ENCODE results near the gene ADGRA1. TPM values are rescaled to one million over a fixed set of nuclear protein-coding genes. Genes with fewer than 3 reads are reported as not detected.

ADGRA1 gene
- total and polyA plus RNA-seq, 2 donors (not counting 3 experiments of a cell fraction or from before 2014, with no cell fraction given) = not detected

DNA sequence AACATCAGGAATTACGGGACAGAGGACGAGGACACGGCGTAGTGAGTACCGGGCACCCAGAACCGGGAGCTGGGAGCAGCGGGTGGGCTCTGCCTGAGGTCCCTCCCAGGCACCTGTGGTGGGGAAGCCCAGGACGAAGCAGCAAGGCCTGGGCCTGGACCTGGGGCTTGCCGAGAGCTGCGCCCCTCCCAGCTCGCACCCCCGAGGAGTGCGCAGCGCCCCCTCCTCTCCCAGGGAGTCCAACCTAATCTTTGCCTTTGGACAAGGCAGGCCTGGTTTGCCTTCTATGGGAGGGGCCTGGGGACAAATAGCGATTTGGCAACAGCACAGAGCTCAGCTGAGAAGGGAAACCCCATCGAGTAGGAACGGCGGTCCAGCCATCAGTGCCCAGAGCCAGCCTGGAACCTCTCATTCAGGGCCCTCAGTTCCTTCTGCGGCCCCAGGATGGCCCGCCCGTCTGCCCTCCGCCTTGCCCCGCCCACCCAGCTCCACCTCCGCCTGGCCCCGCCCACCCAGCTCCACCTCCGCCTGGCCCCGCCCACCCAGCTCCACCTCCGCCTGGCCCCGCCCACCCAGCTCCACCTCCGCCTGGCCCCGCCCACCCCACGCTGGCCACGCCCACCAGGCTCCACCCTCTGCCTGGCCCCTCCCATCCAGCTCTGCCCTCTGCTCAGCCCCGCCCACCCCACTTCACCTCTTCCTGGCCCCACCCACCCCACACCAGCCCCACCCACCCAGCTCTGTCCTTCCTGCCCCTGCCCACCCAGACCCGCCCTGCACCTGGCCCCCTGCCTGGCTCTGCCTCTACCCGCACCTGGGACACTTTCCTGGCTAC is 39.8 kb downstream of the ADGRA1 start:
- no peak for TF ChIP-seq POLR2A (IDR thresholded peaks at IDR 0.05; ENCODE audit: low read depth, low read length)
- TF ChIP-seq GATA2 (IDR thresholded peaks at IDR 0.05; ENCODE audit: insufficient read depth, insufficient read length, low read depth, low read length) = no peak
- TF ChIP-seq JUN (IDR thresholded peaks at IDR 0.05; ENCODE audit: borderline replicate concordance, insufficient read depth, insufficient read length, low read depth) = no peak
- TF ChIP-seq, protein P1, sequence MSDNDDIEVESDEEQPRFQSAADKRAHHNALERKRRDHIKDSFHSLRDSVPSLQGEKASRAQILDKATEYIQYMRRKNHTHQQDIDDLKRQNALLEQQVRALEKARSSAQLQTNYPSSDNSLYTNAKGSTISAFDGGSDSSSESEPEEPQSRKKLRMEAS (IDR thresholded peaks at IDR 0.05; ENCODE audit: insufficient read depth, insufficient read length) = no peak
- no peak for TF ChIP-seq POLR2AphosphoS5 (IDR thresholded peaks at IDR 0.05; ENCODE audit: insufficient read depth, low read depth, low read length)
- TF ChIP-seq MYC (IDR thresholded peaks at IDR 0.05; ENCODE audit: low read depth, low read length) = no peak
- no peak for TF ChIP-seq EZH2 (IDR thresholded peaks at IDR 0.05; ENCODE audit: borderline replicate concordance, low read depth, low read length, severe bottlenecking)
- TF ChIP-seq, protein P2, sequence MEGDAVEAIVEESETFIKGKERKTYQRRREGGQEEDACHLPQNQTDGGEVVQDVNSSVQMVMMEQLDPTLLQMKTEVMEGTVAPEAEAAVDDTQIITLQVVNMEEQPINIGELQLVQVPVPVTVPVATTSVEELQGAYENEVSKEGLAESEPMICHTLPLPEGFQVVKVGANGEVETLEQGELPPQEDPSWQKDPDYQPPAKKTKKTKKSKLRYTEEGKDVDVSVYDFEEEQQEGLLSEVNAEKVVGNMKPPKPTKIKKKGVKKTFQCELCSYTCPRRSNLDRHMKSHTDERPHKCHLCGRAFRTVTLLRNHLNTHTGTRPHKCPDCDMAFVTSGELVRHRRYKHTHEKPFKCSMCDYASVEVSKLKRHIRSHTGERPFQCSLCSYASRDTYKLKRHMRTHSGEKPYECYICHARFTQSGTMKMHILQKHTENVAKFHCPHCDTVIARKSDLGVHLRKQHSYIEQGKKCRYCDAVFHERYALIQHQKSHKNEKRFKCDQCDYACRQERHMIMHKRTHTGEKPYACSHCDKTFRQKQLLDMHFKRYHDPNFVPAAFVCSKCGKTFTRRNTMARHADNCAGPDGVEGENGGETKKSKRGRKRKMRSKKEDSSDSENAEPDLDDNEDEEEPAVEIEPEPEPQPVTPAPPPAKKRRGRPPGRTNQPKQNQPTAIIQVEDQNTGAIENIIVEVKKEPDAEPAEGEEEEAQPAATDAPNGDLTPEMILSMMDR (IDR thresholded peaks at IDR 0.05; ENCODE audit: extremely low read depth in 1 of 2, insufficient read depth in 1 of 2, low read depth in 1 of 2, low read length in 2 of 2) = no peak
- TF ChIP-seq FOS (IDR thresholded peaks at IDR 0.05; ENCODE audit: borderline replicate concordance, insufficient read depth, low read length) = no peak
- Histone ChIP-seq H3K9me1 (replicated peaks; ENCODE audit: control insufficient read depth, extremely low read depth, insufficient read depth, low read length) (no peaks in the 10 kb centered on the region), H3K36me3 (ENCODE audit: control insufficient read depth in 2 of 2, extremely low read depth in 1 of 2, insufficient read depth in 2 of 2, low read length in 2 of 2) (no peaks in the 10 kb centered on the region), H3K79me2 (ENCODE audit: control insufficient read depth, insufficient read depth, low read length) (no peaks in the 10 kb centered on the region), H4K20me1 (replicated peaks; ENCODE audit: control insufficient read depth, extremely low read depth, insufficient read depth, low read length) (no peaks in the 10 kb centered on the region), H3K4me1 (ENCODE audit: control insufficient read depth, extremely low read depth, insufficient read depth, low read length) (no peaks in the 10 kb centered on the region), H3K9me3 (replicated peaks; ENCODE audit: control insufficient read depth, insufficient read depth, low read length) (no peaks in the 10 kb centered on the region), H3K4me2 (ENCODE audit: insufficient read depth, low read length) (no peak overlapping the region), H3K9ac (replicated peaks; ENCODE audit: extremely low read depth, insufficient read depth, low read length) (no peak overlapping the region), H2AFZ (ENCODE audit: low read depth, low read length) (no peak overlapping the region), H3K27ac (ENCODE audit: insufficient read depth, low read depth, low read length) (no peak overlapping the region), H3K4me3 (replicated peaks in 1 of 3; ENCODE audit: insufficient read depth in 1 of 3, low read depth in 1 of 3, low read length in 3 of 3) (no peak overlapping the region), H3K27me3 (ENCODE audit: control insufficient read depth in 2 of 2, insufficient read depth in 2 of 2, low read length in 2 of 2) (no peaks in the 10 kb centered on the region)
- CTCF ChIA-PET = interaction anchor here (0.6 kb wide), 1 partner anchor 16 kb away, joined by 4 read pairs; no protein-coding TSS in a partner anchor
- intact Hi-C loops (cut with micrococcal nuclease) = no loop called here
- DNase-seq (ENCODE audit: low read depth, low spot score) (no peak), FAIRE-seq (no peak)
- POLR2A ChIA-PET = no interaction called here
- dilution Hi-C loops (cut with MboI; ENCODE audit: extremely low pct_ligation_motif_present, low sequenced_read_pairs) = no loop called here
- no TSS peak for BruUV-seq (replicated peaks)
